ENCODE measurements around the gene PHF10.

Gene PHF10

DNA sequence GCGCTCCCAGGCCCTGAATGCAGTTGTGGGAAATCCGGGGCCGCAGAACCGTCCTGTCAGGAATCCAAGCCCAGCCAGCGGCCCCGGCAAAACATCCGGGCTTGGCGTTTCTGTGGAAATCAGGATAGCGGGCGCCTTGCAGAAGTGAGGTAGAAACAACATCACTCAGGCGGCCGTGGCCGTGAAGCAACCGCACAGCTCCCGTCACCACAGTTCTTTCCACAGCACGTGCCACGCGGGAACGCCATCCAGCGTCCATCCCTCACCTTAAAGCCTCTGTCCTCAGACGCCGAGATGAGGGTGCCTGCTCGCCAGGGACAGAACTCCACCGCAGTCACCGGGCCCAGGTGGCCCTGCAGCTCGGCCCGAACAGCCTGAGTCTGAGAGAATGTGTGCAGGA lies 56.6 kb downstream of the PHF10 start:
- TF ChIP-seq EP300 (IDR thresholded peaks at IDR 0.05; ENCODE audit: borderline replicate concordance), result no peak
- TF ChIP-seq ZBTB7A (IDR thresholded peaks at IDR 0.05; ENCODE audit: low read depth), result no peak
- TF ChIP-seq CREB1 (IDR thresholded peaks at IDR 0.05; ENCODE audit: low read depth), result no peak
- TF ChIP-seq TCF12 (IDR thresholded peaks at IDR 0.05; ENCODE audit: low read depth), result no peak
- no peak for TF ChIP-seq NFIC (IDR thresholded peaks at IDR 0.05)
- TF ChIP-seq FOXM1 (IDR thresholded peaks at IDR 0.05; ENCODE audit: borderline replicate concordance, low read depth), result no peak
- no peak for TF ChIP-seq TEAD4 (IDR thresholded peaks at IDR 0.05)
- TF ChIP-seq YY1 (IDR thresholded peaks at IDR 0.05; ENCODE audit: low read depth), result no peak
- TF ChIP-seq, protein P1, sequence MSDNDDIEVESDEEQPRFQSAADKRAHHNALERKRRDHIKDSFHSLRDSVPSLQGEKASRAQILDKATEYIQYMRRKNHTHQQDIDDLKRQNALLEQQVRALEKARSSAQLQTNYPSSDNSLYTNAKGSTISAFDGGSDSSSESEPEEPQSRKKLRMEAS (IDR thresholded peaks at IDR 0.05), result no peak
- TF ChIP-seq, protein P2, sequence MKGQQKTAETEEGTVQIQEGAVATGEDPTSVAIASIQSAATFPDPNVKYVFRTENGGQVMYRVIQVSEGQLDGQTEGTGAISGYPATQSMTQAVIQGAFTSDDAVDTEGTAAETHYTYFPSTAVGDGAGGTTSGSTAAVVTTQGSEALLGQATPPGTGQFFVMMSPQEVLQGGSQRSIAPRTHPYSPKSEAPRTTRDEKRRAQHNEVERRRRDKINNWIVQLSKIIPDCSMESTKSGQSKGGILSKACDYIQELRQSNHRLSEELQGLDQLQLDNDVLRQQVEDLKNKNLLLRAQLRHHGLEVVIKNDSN (IDR thresholded peaks at IDR 0.05), result no peak
- TF ChIP-seq, protein P3, sequence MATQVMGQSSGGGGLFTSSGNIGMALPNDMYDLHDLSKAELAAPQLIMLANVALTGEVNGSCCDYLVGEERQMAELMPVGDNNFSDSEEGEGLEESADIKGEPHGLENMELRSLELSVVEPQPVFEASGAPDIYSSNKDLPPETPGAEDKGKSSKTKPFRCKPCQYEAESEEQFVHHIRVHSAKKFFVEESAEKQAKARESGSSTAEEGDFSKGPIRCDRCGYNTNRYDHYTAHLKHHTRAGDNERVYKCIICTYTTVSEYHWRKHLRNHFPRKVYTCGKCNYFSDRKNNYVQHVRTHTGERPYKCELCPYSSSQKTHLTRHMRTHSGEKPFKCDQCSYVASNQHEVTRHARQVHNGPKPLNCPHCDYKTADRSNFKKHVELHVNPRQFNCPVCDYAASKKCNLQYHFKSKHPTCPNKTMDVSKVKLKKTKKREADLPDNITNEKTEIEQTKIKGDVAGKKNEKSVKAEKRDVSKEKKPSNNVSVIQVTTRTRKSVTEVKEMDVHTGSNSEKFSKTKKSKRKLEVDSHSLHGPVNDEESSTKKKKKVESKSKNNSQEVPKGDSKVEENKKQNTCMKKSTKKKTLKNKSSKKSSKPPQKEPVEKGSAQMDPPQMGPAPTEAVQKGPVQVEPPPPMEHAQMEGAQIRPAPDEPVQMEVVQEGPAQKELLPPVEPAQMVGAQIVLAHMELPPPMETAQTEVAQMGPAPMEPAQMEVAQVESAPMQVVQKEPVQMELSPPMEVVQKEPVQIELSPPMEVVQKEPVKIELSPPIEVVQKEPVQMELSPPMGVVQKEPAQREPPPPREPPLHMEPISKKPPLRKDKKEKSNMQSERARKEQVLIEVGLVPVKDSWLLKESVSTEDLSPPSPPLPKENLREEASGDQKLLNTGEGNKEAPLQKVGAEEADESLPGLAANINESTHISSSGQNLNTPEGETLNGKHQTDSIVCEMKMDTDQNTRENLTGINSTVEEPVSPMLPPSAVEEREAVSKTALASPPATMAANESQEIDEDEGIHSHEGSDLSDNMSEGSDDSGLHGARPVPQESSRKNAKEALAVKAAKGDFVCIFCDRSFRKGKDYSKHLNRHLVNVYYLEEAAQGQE (IDR thresholded peaks at IDR 0.05; ENCODE audit: low read depth), result no peak
- no peak for TF ChIP-seq CEBPB (IDR thresholded peaks at IDR 0.05)
- TF ChIP-seq TAF1 (IDR thresholded peaks at IDR 0.05; ENCODE audit: low read depth), result no peak
- no peak for TF ChIP-seq RAD21 (IDR thresholded peaks at IDR 0.05; ENCODE audit: low read depth)
- no peak for TF ChIP-seq EGR1 (IDR thresholded peaks at IDR 0.05)

DNA sequence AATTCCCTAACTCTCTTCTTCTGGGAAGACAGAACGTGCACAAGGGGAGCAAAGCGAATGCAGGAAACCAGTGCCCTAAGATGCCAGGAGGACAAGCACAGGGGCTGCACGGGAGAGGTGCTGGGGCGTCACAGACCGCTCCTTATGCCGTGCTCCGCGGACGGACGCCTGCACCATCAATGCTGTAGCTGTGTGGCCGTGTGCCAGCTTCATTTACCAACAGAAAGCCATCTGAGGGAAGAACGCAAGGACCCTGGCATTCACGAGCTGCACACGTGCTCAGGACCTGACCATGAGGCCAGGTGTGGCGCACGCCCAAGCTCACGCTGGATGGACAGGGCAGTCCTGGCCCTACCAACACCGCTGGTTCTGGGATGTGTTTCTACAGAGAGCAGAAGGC lies 57.9 kb downstream of the PHF10 start:
- TF ChIP-seq ZBTB7A (IDR thresholded peaks at IDR 0.05; ENCODE audit: low read depth), result no peak
- TF ChIP-seq EGR1 (IDR thresholded peaks at IDR 0.05), result no peak

DNA sequence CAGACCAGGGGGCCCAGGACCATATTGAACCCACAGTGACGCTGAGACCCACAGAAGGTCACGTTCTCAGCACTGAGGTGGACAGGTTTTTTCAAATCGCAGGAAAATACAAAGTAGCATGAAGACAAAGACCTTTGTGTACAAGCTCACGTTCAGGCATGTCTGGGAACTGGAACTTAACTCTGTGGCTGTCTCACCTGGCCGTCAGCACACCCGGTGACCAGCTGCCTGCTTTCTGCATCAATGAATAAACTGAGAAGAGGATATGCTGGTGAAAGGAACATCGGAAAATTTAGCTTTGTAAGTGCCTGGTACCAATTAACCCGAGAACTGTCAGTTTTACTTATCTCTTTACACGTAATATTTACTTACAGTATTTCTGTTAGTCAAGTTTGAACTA lies 59.0 kb downstream of the PHF10 start:
- TF ChIP-seq, protein P2 (IDR thresholded peaks at IDR 0.05), result no peak
- no peak for TF ChIP-seq TCF12 (IDR thresholded peaks at IDR 0.05; ENCODE audit: low read depth)
- TF ChIP-seq, protein P3 (IDR thresholded peaks at IDR 0.05; ENCODE audit: low read depth), result no peak
- TF ChIP-seq FOXM1 (IDR thresholded peaks at IDR 0.05; ENCODE audit: borderline replicate concordance, low read depth), result no peak
- TF ChIP-seq, protein P1 (IDR thresholded peaks at IDR 0.05), result no peak
- no peak for TF ChIP-seq CREB1 (IDR thresholded peaks at IDR 0.05; ENCODE audit: low read depth)
- no peak for TF ChIP-seq NFIC (IDR thresholded peaks at IDR 0.05)
- TF ChIP-seq EGR1 (IDR thresholded peaks at IDR 0.05), result no peak
- no peak for TF ChIP-seq TEAD4 (IDR thresholded peaks at IDR 0.05)
- TF ChIP-seq TAF1 (IDR thresholded peaks at IDR 0.05; ENCODE audit: low read depth), result no peak
- no peak for TF ChIP-seq YY1 (IDR thresholded peaks at IDR 0.05; ENCODE audit: low read depth)

DNA sequence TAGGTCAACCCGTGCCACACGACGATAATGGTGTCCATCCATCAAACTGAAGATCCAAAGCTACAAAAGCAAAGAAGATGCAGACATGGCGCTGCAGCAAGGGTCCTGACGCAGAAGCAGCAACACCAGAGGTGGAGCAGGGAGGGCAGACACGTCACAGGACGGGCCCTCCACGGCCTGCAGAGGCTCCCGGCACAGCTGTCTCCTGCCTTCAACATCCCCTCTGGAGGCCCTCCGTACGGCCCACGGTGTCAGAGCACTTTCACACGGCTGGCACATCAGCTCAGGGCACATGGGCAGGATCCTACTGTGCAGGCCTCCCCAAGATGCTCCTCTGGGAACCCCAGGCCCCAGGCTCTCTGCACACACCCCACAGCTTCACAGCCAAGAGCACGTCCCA lies 60.1 kb downstream of the PHF10 start:
- TF ChIP-seq, protein P3 (IDR thresholded peaks at IDR 0.05; ENCODE audit: low read depth), result no peak
- TF ChIP-seq NFIC (IDR thresholded peaks at IDR 0.05), result no peak
- no peak for TF ChIP-seq CREB1 (IDR thresholded peaks at IDR 0.05; ENCODE audit: low read depth)
- TF ChIP-seq CEBPB (IDR thresholded peaks at IDR 0.05), result no peak
- TF ChIP-seq, protein P1 (IDR thresholded peaks at IDR 0.05), result no peak
- TF ChIP-seq FOXM1 (IDR thresholded peaks at IDR 0.05; ENCODE audit: borderline replicate concordance, low read depth), result no peak
- no peak for TF ChIP-seq ZBTB7A (IDR thresholded peaks at IDR 0.05; ENCODE audit: low read depth)
- no peak for TF ChIP-seq EGR1 (IDR thresholded peaks at IDR 0.05)
- TF ChIP-seq, protein P2 (IDR thresholded peaks at IDR 0.05), result no peak
- no peak for TF ChIP-seq TEAD4 (IDR thresholded peaks at IDR 0.05)
- TF ChIP-seq YY1 (IDR thresholded peaks at IDR 0.05; ENCODE audit: low read depth), result no peak
- no peak for TF ChIP-seq RAD21 (IDR thresholded peaks at IDR 0.05; ENCODE audit: low read depth)
